Upper lobe of right lung (tissue), 1 donor: ENCODE results near the gene KDF1. TPM values are rescaled to one million over a fixed set of nuclear protein-coding genes. Genes with fewer than 3 reads are reported as not detected.
A peak's percentile ranks its signal among the peaks of the same experiment; 100 is the strongest.

Experiments used
- ATAC-seq: fragments of 200-7000 bp; cut with Tn5 transposase; one replicate; pipeline ENCODE4 v1.9.1; 2020; ENCODE audit warnings: mild to moderate bottlenecking, moderate library complexity
- DNase-seq: peaks from one replicate; pipeline ENCODE4 v3.0.0-alpha.2; 2020
- H3K27ac ChIP-seq: fragments of 200-600 bp; one replicate; pipeline ENCODE4 v1.8.0; 2022
- H3K27me3 ChIP-seq: fragments of 200-600 bp; one replicate; pipeline ENCODE4 v1.8.0; 2022; ENCODE audit warnings: mild to moderate bottlenecking
- H3K36me3 ChIP-seq: fragments of 200-600 bp; one replicate; pipeline ENCODE4 v1.8.0; 2022
- H3K4me1 ChIP-seq: fragments of 200-600 bp; one replicate; pipeline ENCODE4 v1.8.0; 2022
- H3K4me3 ChIP-seq: fragments of 200-600 bp; one replicate; pipeline ENCODE4 v1.8.0; 2022; ENCODE audit warnings: mild to moderate bottlenecking
- H3K9me3 ChIP-seq: fragments of 200-600 bp; one replicate; pipeline ENCODE4 v1.8.0; 2022
- intact Hi-C: fragments of 100-400 bp; cut with DNase I; formaldehyde crosslinking; loops from one replicate; pipeline ENCODE4 v1.11.0; 2022
- total RNA-seq: library from RNA; stranded (reverse); fragmentation: NEBNext Ultra II Directional; extraction: Animal tissue kit (Norgen Biotek cat#: 25700); gene quantifications from one replicate; pipeline ENCODE4 v1.2.1, GENCODE V29; 2021
- TF ChIP-seq, protein P1 (sequence below): fragments of 200-600 bp; IDR thresholded peaks from one replicate; pipeline ENCODE4 v1.8.0; 2022; ENCODE audit warnings: antibody characterized with exemption
- donor health status: DM: no; HTN: yes; CAD: no; lungs with severe emphysema.

Gene KDF1
- total RNA-seq, 1 donor from 2014 or later: 10.5 TPM

DNA sequence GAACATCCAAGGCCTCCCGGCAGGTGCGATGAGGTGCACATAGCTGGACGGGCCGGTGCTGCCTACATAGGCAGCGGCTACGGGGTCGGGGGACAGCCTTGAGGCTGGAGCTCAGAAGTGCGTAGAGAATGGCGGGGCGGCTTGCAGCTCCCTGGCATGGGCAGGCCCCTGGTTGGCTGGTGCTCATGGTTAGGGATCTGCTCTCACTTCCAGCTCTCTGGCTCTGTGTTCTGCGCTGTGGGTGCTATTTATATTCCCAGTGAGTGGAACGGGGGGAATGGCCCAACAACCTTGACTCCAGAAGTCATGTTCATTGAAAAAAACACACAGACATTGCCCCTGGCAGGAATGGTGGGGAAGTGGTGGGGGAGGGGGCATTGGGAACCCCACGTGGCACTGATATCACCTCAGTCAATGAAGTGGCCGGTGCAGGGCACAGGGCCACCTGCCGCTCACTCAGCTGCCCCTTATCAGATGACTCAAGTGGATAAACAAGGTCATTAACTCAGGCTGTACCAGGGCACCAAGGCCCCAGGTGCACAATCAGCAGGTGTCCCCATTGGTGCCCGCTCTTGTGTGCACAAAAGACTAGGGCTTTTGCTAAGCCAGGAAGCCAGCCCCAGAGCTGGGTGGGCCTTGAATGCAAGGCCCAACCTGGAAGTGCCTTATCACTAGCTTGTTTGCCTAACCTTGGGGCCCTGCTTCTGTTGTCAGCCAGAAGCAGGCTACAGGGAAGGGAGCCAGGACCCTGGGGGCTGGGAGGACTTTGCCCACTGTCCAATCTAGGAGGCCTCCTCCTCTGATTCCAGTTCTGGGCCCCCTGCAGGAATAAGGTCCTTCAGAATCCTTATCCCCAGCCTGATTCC lies 46.3 kb downstream of the KDF1 start, which contains the start of gene NR0B2:
Gene NR0B2, minus strand, starts transcription at position 222 of the 866 bp plus-strand sequence. Its CDS starts 35 bp downstream, at position 187.
- intact Hi-C loops: no loop called here
- Histone ChIP-seq H3K27me3 (no peaks in the 10 kb centered on the region), H3K4me3 (peak within 1 kb of the TSS; percentile 40), H3K36me3 (no peaks in the 10 kb centered on the region), H3K9me3 (no peaks in the 10 kb centered on the region), H3K27ac (peak within 1 kb of the TSS; percentile 89), H3K4me1 (peaks cover 4% of the 10 kb centered on the region)
- TF ChIP-seq, protein P1, sequence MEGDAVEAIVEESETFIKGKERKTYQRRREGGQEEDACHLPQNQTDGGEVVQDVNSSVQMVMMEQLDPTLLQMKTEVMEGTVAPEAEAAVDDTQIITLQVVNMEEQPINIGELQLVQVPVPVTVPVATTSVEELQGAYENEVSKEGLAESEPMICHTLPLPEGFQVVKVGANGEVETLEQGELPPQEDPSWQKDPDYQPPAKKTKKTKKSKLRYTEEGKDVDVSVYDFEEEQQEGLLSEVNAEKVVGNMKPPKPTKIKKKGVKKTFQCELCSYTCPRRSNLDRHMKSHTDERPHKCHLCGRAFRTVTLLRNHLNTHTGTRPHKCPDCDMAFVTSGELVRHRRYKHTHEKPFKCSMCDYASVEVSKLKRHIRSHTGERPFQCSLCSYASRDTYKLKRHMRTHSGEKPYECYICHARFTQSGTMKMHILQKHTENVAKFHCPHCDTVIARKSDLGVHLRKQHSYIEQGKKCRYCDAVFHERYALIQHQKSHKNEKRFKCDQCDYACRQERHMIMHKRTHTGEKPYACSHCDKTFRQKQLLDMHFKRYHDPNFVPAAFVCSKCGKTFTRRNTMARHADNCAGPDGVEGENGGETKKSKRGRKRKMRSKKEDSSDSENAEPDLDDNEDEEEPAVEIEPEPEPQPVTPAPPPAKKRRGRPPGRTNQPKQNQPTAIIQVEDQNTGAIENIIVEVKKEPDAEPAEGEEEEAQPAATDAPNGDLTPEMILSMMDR: no peak
- peak; percentile 92 for ATAC-seq
- DNase-seq: peak; percentile 91

DNA sequence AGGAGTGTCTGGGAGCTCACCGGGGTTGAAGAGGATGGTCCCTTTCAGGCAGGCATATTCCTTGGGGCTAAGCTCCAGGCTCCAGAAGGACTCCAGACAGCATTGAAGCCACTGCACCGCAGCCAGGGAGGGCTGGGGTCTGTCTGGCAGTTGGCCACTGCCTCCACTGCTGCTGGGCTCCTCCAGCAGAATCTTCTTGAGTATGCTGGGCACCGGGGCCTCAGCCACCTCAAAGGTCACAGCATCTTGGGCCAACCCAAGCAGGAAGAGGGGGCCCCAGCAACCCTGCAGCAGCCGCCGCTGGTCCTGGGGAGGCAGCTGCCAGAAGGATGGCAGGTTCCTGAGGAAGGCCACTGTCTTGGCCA lies 46.9 kb downstream of the KDF1 start:
- TF ChIP-seq, protein P1: no peak
- ATAC-seq (no peak), DNase-seq (no peak)
- peak overlapping the region; percentile 40 for H3K4me3 ChIP-seq
- H3K36me3 ChIP-seq: no peaks in the 10 kb centered on the region
- peaks cover 4% of the 10 kb centered on the region for H3K4me1 ChIP-seq
- H3K9me3 ChIP-seq: no peaks in the 10 kb centered on the region
- H3K27me3 ChIP-seq: no peaks in the 10 kb centered on the region
- intact Hi-C loops: no loop called here
- H3K27ac ChIP-seq: peak overlapping the region; percentile 89

DNA sequence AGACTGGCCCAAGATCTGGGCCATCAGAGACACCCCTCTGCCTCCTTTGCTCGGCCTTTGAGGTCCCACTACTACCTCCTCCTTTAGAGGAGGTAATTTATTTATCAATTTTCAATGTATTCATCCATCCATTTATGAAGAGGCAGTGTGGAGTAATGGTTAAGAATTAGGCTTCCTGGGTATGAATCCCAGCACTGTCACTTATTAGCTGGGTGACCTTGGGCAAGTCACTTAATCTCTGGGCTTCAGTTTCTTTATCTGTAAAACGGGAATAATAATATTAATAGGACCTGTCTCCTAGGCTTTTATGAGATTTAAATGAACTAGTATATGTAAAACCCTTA lies 48.1 kb downstream of the KDF1 start:
- no peak for DNase-seq
- H3K27ac ChIP-seq: no peak overlapping the region
- no peaks in the 10 kb centered on the region for H3K27me3 ChIP-seq
- no peak for ATAC-seq
- TF ChIP-seq, protein P1: no peak
- intact Hi-C loops: no loop called here
- H3K4me1 ChIP-seq: peaks cover 4% of the 10 kb centered on the region
- H3K4me3 ChIP-seq: peak overlapping the region; percentile 40
- H3K9me3 ChIP-seq: no peaks in the 10 kb centered on the region
- no peaks in the 10 kb centered on the region for H3K36me3 ChIP-seq

DNA sequence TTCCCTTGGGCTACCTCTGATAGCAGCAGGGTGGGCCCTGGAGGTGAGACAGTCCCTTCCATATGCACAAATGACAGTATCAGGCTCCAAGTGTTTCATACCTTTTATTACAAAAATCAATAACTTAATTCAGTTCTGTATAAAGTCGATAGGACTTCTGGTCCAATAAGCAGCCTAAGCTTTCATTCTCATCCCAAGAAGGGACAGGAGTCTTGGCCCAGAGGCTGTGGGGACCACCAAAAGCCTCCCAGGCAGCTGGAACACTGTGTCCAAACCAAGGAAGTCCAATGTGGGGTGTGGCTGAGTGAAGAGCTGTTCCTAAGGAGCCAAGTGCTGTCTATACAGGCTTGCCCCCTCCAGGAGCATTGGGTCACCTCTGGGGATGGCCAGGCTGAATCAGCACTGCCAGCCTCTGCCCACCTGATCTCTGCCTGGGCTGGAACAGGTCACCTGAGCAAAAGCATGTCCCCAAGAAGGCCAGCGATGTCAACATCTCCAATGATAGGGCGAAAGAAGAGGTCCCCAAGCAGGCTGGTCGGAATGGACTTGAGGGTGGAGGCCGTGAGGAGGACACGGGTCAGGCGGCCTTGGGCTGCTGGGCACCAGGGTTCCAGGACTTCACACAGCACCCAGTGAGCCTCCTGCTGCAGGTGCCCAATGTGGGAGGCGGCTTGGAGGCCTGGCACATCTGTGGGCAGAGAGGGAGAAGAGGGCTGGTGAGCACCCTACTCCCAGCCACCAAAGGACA lies 48.7 kb downstream of the KDF1 start:
- Histone ChIP-seq H3K4me1 (peaks cover 4% of the 10 kb centered on the region), H3K4me3 (peak overlapping the region; percentile 40), H3K27me3 (no peaks in the 10 kb centered on the region), H3K36me3 (no peaks in the 10 kb centered on the region), H3K27ac (no peak overlapping the region), H3K9me3 (no peaks in the 10 kb centered on the region)
- DNase-seq: no peak
- TF ChIP-seq, protein P1: no peak
- intact Hi-C loops: no loop called here
- no peak for ATAC-seq

DNA sequence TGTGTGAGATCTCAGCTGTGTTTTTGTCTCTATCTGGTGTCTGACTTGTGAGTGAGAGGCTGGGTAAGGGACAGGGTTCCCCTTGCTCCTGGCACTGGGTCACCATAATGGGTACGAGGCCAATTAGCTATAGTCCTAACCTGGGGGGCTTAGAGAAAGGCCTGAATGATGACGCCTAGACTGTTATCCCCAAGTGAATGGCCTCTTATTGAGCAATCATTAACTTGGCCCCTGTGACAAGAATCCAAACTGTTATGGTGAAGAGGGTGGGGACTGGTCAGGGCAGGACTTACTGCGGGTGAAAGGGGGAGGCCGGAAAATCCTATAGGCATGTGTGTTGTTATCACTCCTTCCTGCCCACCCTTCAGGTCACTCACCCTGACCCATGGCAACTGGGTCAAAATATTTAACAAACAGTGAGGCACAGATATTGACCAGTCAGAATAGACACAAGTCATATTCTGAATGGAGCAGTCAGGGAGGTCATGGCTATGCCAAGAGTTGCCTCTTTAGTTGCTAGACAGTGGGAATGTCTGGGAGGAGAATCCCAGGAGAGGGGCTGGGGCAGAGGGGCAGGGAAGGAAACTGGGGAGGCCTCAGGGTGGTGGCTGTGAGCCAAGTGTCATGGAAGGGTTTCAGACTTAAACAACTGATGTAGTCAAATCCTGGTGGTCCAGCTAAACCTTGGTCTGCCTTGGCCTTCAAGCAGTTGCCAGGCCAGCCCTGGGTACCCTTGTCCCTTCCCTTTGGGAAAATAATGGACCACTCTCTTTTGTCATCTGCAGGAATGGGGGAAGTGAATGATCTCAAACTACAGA lies 49.7 kb downstream of the KDF1 start:
- no peak overlapping the region for H3K27ac ChIP-seq
- DNase-seq (no peak), ATAC-seq (peak; percentile 1)
- no peak overlapping the region for H3K4me3 ChIP-seq
- no peaks in the 10 kb centered on the region for H3K9me3 ChIP-seq
- no peaks in the 10 kb centered on the region for H3K27me3 ChIP-seq
- no peaks in the 10 kb centered on the region for H3K36me3 ChIP-seq
- TF ChIP-seq, protein P1: no peak
- intact Hi-C loops: no loop called here
- H3K4me1 ChIP-seq: peaks cover 4% of the 10 kb centered on the region
